ENCODE results near the gene FAM168B. TPM values are rescaled to one million over a fixed set of nuclear protein-coding genes. Genes with fewer than 3 reads are reported as not detected.

FAM168B gene
- total and polyA plus RNA-seq, 2 of the 13 experiments (the other 11 are each of a cell fraction or from before 2014, with no cell fraction given): 64.5 to 113 TPM

- TF ChIP-seq PRDM10 (CRISPR knock-in tag; IDR thresholded peaks at IDR 0.05; ENCODE audit: low read depth) (no peak), MIXL1 (CRISPR knock-in tag; IDR thresholded peaks at IDR 0.05) (no peak), ZNF275 (CRISPR knock-in tag; IDR thresholded peaks at IDR 0.05; ENCODE audit: borderline replicate concordance) (no peak), NCOA5 (CRISPR knock-in tag; IDR thresholded peaks at IDR 0.05) (no peak), TAF1 (CRISPR knock-in tag; IDR thresholded peaks at IDR 0.05) (no peak), MED1 (CRISPR knock-in tag; IDR thresholded peaks at IDR 0.05) (no peak), ZNF30 (CRISPR knock-in tag; IDR thresholded peaks at IDR 0.05) (no peak), ZNF749 (CRISPR knock-in tag; IDR thresholded peaks at IDR 0.05; ENCODE audit: borderline replicate concordance) (no peak), RFXANK (CRISPR knock-in tag; IDR thresholded peaks at IDR 0.05) (no peak), ZNF205 (CRISPR knock-in tag; IDR thresholded peaks at IDR 0.05) (no peak)
- TF ChIP-seq, protein P1, sequence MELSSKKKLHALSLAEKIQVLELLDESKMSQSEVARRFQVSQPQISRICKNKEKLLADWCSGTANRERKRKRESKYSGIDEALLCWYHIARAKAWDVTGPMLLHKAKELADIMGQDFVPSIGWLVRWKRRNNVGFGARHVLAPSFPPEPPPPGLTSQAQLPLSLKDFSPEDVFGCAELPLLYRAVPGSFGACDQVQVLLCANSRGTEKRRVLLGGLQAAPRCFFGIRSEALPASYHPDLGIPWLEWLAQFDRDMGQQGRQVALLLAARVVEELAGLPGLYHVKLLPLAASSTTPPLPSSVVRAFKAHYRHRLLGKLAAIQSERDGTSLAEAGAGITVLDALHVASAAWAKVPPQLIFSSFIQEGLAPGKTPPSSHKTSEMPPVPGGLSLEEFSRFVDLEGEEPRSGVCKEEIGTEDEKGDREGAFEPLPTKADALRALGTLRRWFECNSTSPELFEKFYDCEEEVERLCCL (CRISPR knock-in tag; IDR thresholded peaks at IDR 0.05; ENCODE audit: borderline replicate concordance): no peak
- TF ChIP-seq, protein P2, sequence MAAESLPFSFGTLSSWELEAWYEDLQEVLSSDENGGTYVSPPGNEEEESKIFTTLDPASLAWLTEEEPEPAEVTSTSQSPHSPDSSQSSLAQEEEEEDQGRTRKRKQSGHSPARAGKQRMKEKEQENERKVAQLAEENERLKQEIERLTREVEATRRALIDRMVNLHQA (CRISPR knock-in tag; IDR thresholded peaks at IDR 0.05): no peak
These were observed 83.4 kb downstream of the FAM168B start (continued) for GRCh38 chr2:131009713-131010475.

Measured in HepG2 (cell line).